Adipocyte (in vitro differentiated cells): ENCODE results near the gene ZNF316.

ENCODE experiments used
- DNase-seq: peaks from one replicate; pipeline ENCODE4 v3.0.0-alpha.2; 2015; ENCODE audit warnings: low read depth
- H3K27me3 ChIP-seq: replicated peaks from 2 replicates; pipeline ENCODE4 v1.7.0; 2013; ENCODE audit warnings: mild to moderate bottlenecking, low read length, moderate library complexity; ENCODE audit not compliant: control insufficient read depth, insufficient read depth
- H3K36me3 ChIP-seq: 2 replicates; pipeline ENCODE4 v1.7.0; 2013; ENCODE audit warnings: low read length, mild to moderate bottlenecking, moderate library complexity; ENCODE audit not compliant: control insufficient read depth, insufficient read depth, severe bottlenecking
- H3K4me1 ChIP-seq: 2 replicates; pipeline ENCODE4 v1.7.0; 2013; ENCODE audit warnings: mild to moderate bottlenecking, low read length, moderate library complexity; ENCODE audit not compliant: control insufficient read depth, insufficient read depth
- H3K4me3 ChIP-seq: 2 replicates; pipeline ENCODE4 v1.7.0; 2013; ENCODE audit warnings: mild to moderate bottlenecking, low read length, moderate library complexity
- H3K9ac ChIP-seq: 2 replicates; pipeline ENCODE4 v1.7.0; 2013; ENCODE audit warnings: mild to moderate bottlenecking, low read length, moderate library complexity
- H3K9me3 ChIP-seq: 2 replicates; pipeline ENCODE4 v1.7.0; 2013; ENCODE audit warnings: mild to moderate bottlenecking, low read length, moderate library complexity; ENCODE audit not compliant: control insufficient read depth

Gene ZNF316

GRCh38 chr7:6649241-6649961, 12.3 kb downstream of the ZNF316 start:
- peaks cover 39% of the 10 kb centered on the region for H3K36me3 ChIP-seq
- DNase-seq, result no peak

GRCh38 chr7:6650086-6650485, 13.0 kb downstream of the ZNF316 start:
- no peaks in the 10 kb centered on the region for H3K9me3 ChIP-seq
- no peak overlapping the region for H3K9ac ChIP-seq
- no peaks in the 10 kb centered on the region for H3K27me3 ChIP-seq
- DNase-seq, result no peak
- no peaks in the 10 kb centered on the region for H3K4me1 ChIP-seq
- peaks cover 39% of the 10 kb centered on the region for H3K36me3 ChIP-seq
- no peak overlapping the region for H3K4me3 ChIP-seq

More at GRCh38 chr7:6649241-6649961, 12.3 kb downstream of the ZNF316 start:
- H3K9ac ChIP-seq, result no peak overlapping the region
- no peaks in the 10 kb centered on the region for H3K27me3 ChIP-seq
- H3K4me3 ChIP-seq, result no peak overlapping the region
- no peaks in the 10 kb centered on the region for H3K9me3 ChIP-seq
- H3K4me1 ChIP-seq, result no peaks in the 10 kb centered on the region

GRCh38 chr7:6650521-6651011, 13.4 kb downstream of the ZNF316 start:
- Histone ChIP-seq H3K9ac (no peak overlapping the region), H3K4me1 (no peaks in the 10 kb centered on the region), H3K36me3 (peaks cover 38% of the 10 kb centered on the region), H3K9me3 (no peaks in the 10 kb centered on the region), H3K4me3 (no peak overlapping the region), H3K27me3 (no peaks in the 10 kb centered on the region)
- DNase-seq, result no peak

GRCh38 chr7:6651851-6652445, 14.8 kb downstream of the ZNF316 start:
- H3K36me3 ChIP-seq, result peaks cover 29% of the 10 kb centered on the region
- no peak for DNase-seq
- no peak overlapping the region for H3K9ac ChIP-seq
- H3K27me3 ChIP-seq, result no peaks in the 10 kb centered on the region
- no peak overlapping the region for H3K4me3 ChIP-seq
- H3K9me3 ChIP-seq, result no peaks in the 10 kb centered on the region
- H3K4me1 ChIP-seq, result no peaks in the 10 kb centered on the region

GRCh38 chr7:6652446-6653011, 15.4 kb downstream of the ZNF316 start:
- H3K9ac ChIP-seq, result no peak overlapping the region
- H3K4me3 ChIP-seq, result no peak overlapping the region
- H3K9me3 ChIP-seq, result no peaks in the 10 kb centered on the region
- H3K27me3 ChIP-seq, result no peaks in the 10 kb centered on the region
- no peaks in the 10 kb centered on the region for H3K4me1 ChIP-seq
- peaks cover 25% of the 10 kb centered on the region for H3K36me3 ChIP-seq
- no peak for DNase-seq

GRCh38 chr7:6653071-6654003, 16.2 kb downstream of the ZNF316 start:
- Histone ChIP-seq H3K27me3 (no peaks in the 10 kb centered on the region), H3K4me1 (no peaks in the 10 kb centered on the region), H3K4me3 (no peak overlapping the region), H3K9me3 (no peaks in the 10 kb centered on the region), H3K36me3 (peaks cover 21% of the 10 kb centered on the region), H3K9ac (no peak overlapping the region)
- DNase-seq, result no peak

GRCh38 chr7:6654113-6654841, 17.2 kb downstream of the ZNF316 start:
- H3K9ac ChIP-seq, result no peak overlapping the region
- no peaks in the 10 kb centered on the region for H3K27me3 ChIP-seq
- no peak for DNase-seq
- H3K9me3 ChIP-seq, result peaks cover 3% of the 10 kb centered on the region
- peaks cover 19% of the 10 kb centered on the region for H3K36me3 ChIP-seq
- H3K4me1 ChIP-seq, result no peaks in the 10 kb centered on the region
- no peak overlapping the region for H3K4me3 ChIP-seq

GRCh38 chr7:6654842-6655610, 17.9 kb downstream of the ZNF316 start:
- Histone ChIP-seq H3K27me3 (no peaks in the 10 kb centered on the region), H3K9me3 (peaks cover 3% of the 10 kb centered on the region), H3K9ac (no peak overlapping the region), H3K4me1 (no peaks in the 10 kb centered on the region), H3K4me3 (no peak overlapping the region), H3K36me3 (peaks cover 18% of the 10 kb centered on the region)
- no peak for DNase-seq

- peaks cover 18% of the 10 kb centered on the region for H3K36me3 ChIP-seq
- H3K27me3 ChIP-seq, result no peaks in the 10 kb centered on the region
- H3K9ac ChIP-seq, result no peak overlapping the region
- H3K4me1 ChIP-seq, result no peaks in the 10 kb centered on the region
- no peak for DNase-seq
- no peak overlapping the region for H3K4me3 ChIP-seq
- peaks cover 3% of the 10 kb centered on the region for H3K9me3 ChIP-seq
These were observed 18.7 kb downstream of the ZNF316 start for GRCh38 chr7:6655636-6656385.
